ENCODE results near the gene PPP6R3. TPM values are rescaled to one million over a fixed set of nuclear protein-coding genes. Genes with fewer than 3 reads are reported as not detected.

The PPP6R3 gene
- total and polyA plus RNA-seq, 2 of the 8 experiments (the other 6 are each of a cell fraction or from before 2014, with no cell fraction given): 44.6 to 150 TPM

- 94% methylated on average over 7 of the region's 7 CpGs; no CpG with 5 or more reads in 1 of the 2 experiments for WGBS, 2 experiments (ENCODE audit: extremely low coverage in 1 of 2, insufficient coverage in 1 of 2, insufficient read length in 1 of 2, insufficient replicate concordance in 2 of 2, low coverage in 1 of 2, low lambda C conversion rate in 2 of 2, missing lambda C conversion rate in 1 of 2)
These were observed 129.1 kb downstream of the PPP6R3 start for GRCh38 chr11:68589547-68590216.

More at GRCh38 chr11:68589547-68590216, 129.1 kb downstream of the PPP6R3 start:
- H3K27me3 ChIP-seq (replicated peaks in 1 of 4; ENCODE audit: control insufficient read depth in 3 of 4, extremely low read depth in 1 of 4, insufficient read depth in 3 of 4, low read length in 3 of 4): no peaks in the 10 kb centered on the region
- H3K23me2 ChIP-seq (ENCODE audit: low read depth, low read length): no peaks in the 10 kb centered on the region
- no peak overlapping the region for H3K14ac ChIP-seq (ENCODE audit: insufficient read length)
- H2BK20ac ChIP-seq (ENCODE audit: low read length): no peak overlapping the region
- H3K4me3 ChIP-seq (ENCODE audit: extremely low read depth in 1 of 4, insufficient read depth in 2 of 4, low read depth in 3 of 4, low read length in 4 of 4): no peak overlapping the region
- H3K36me3 ChIP-seq (ENCODE audit: control insufficient read depth in 2 of 4, insufficient read depth in 4 of 4, low read length in 3 of 4): peaks cover 10 to 61% (median 47%) of the 10 kb centered on the region in 4 experiments
- H4K20me1 ChIP-seq (replicated peaks in 1 of 2; ENCODE audit: control insufficient read depth in 1 of 2, insufficient read depth in 2 of 2, low read length in 2 of 2): peaks cover 2% of the 10 kb centered on the region in 2 experiments
- ChIA-PET POLR2A (ENCODE audit: partially characterized antibody) (no interaction called here), CTCF (ENCODE audit: partially characterized antibody) (interaction anchor here (0.8 to 0.9 kb wide), 2 partner anchors 9 to 11 kb away, joined by 3 read pairs; no protein-coding TSS in a partner anchor)
- no peak overlapping the region for H2BK120ac ChIP-seq (replicated peaks; ENCODE audit: low read depth, low read length)
- H3K4me1 ChIP-seq (replicated peaks in 1 of 4; ENCODE audit: control insufficient read depth in 3 of 4, insufficient read depth in 4 of 4, low read length in 3 of 4): no peaks in the 10 kb centered on the region
- H3K4ac ChIP-seq (replicated peaks; ENCODE audit: insufficient read length, low read depth, low read length): no peak overlapping the region
- peaks cover 0 to 7% of the 10 kb centered on the region in 2 experiments; a peak in 1 of 4 replicates for H3K79me2 ChIP-seq (ENCODE audit: control insufficient read depth in 1 of 2, insufficient read depth in 2 of 2, low read length in 2 of 2)
- no peak overlapping the region for H4K8ac ChIP-seq (ENCODE audit: extremely low read depth, insufficient read depth, low read length)
- no peak for TF ChIP-seq CTBP2 (IDR thresholded peaks at IDR 0.05; ENCODE audit: borderline replicate concordance, insufficient read depth, insufficient read length, low read length)
- TF ChIP-seq RXRA (IDR thresholded peaks at IDR 0.05; ENCODE audit: insufficient read depth, low read depth, low read length): no peak
- no peak for TF ChIP-seq EP300 (IDR thresholded peaks at IDR 0.05; ENCODE audit: borderline replicate concordance in 1 of 2, low read depth in 2 of 2, low read length in 2 of 2)
- TF ChIP-seq FOSL1 (IDR thresholded peaks at IDR 0.05; ENCODE audit: insufficient read depth, low read depth, low read length): no peak
- no peak for TF ChIP-seq POU5F1 (IDR thresholded peaks at IDR 0.05; ENCODE audit: low read depth, low read length)
- TF ChIP-seq SP1 (IDR thresholded peaks at IDR 0.05; ENCODE audit: low read depth, low read length): no peak
- no peak for TF ChIP-seq KDM5A (IDR thresholded peaks at IDR 0.05; ENCODE audit: low read length)
- TF ChIP-seq CBX5 (IDR thresholded peaks at IDR 0.05; ENCODE audit: low read depth, low read length): no peak
- no peak overlapping the region for H2AFZ ChIP-seq (ENCODE audit: low read length)
- no peak overlapping the region for H3K56ac ChIP-seq (replicated peaks; ENCODE audit: insufficient read length, low read depth, low read length)
- no peak overlapping the region for H3K4me2 ChIP-seq (ENCODE audit: insufficient read depth in 1 of 2, low read depth in 2 of 2, low read length in 2 of 2)
- H2BK15ac ChIP-seq (ENCODE audit: low read length): no peak overlapping the region
- no peak overlapping the region for H3K23ac ChIP-seq (ENCODE audit: insufficient read length)
- DNase-seq (ENCODE audit: low read depth in 1 of 2, low spot score in 2 of 2) (no peak), FAIRE-seq (no peak)
- H4K5ac ChIP-seq (ENCODE audit: insufficient read length, low read depth, low read length): no peak overlapping the region
- no peak overlapping the region for H3K9ac ChIP-seq (replicated peaks in 1 of 4; ENCODE audit: extremely low read depth in 1 of 4, low read depth in 3 of 4, low read length in 3 of 4)
- H2BK5ac ChIP-seq (ENCODE audit: low read depth, low read length): no peak overlapping the region
- H3K18ac ChIP-seq (ENCODE audit: extremely low read depth, low read length): no peak overlapping the region
- H2AK5ac ChIP-seq (ENCODE audit: low read depth, low read length): no peak overlapping the region
- no peaks in the 10 kb centered on the region for H3K79me1 ChIP-seq (ENCODE audit: low read depth, low read length)
- H4K91ac ChIP-seq (replicated peaks; ENCODE audit: insufficient read length, low read length): no peak overlapping the region
- H3K9me3 ChIP-seq (ENCODE audit: insufficient read depth in 2 of 2, low read depth in 1 of 2, low read length in 1 of 2): no peaks in the 10 kb centered on the region
- no peak overlapping the region for H3K27ac ChIP-seq (ENCODE audit: low read depth, low read length)
- no peak overlapping the region for H2BK12ac ChIP-seq (ENCODE audit: low read depth, low read length)
